Mesodermal cell (in vitro differentiated cells): ENCODE results near the gene RAP1A.

ENCODE experiments used
- H3K27ac ChIP-seq: 2 replicates; pipeline ENCODE4 v1.7.0; 2013; ENCODE audit warnings: mild to moderate bottlenecking, low read depth, low read length, moderate library complexity; ENCODE audit not compliant: severe bottlenecking
- H3K36me3 ChIP-seq: 2 replicates; pipeline ENCODE4 v1.7.1; 2013; ENCODE audit warnings: mild to moderate bottlenecking, low read length, moderate library complexity; ENCODE audit not compliant: control insufficient read depth, insufficient read depth
- H3K4me1 ChIP-seq: one replicate; pipeline ENCODE4 v1.7.1; 2013; ENCODE audit warnings: mild to moderate bottlenecking, low read length; ENCODE audit not compliant: insufficient read depth, control insufficient read depth, poor library complexity, severe bottlenecking
- H3K4me3 ChIP-seq: 2 replicates; pipeline ENCODE4 v1.7.0; 2013; ENCODE audit warnings: low read length, control low read depth, mild to moderate bottlenecking; ENCODE audit not compliant: insufficient read depth, poor library complexity, severe bottlenecking; ENCODE audit errors: extremely low read depth
- H3K9me3 ChIP-seq: 2 replicates; pipeline ENCODE4 v1.7.1; 2013; ENCODE audit warnings: mild to moderate bottlenecking, low read length, moderate library complexity; ENCODE audit not compliant: control insufficient read depth
- WGBS, 2 experiments: methylation state at CpG; one replicate each; pipeline ENCODE4 v1.1.5; 2013; ENCODE audit warnings: missing lambda C conversion rate in 2 of 2; ENCODE audit not compliant: insufficient coverage in 2 of 2; 5-methylcytosine and 5-hydroxymethylcytosine counted together

Gene RAP1A

GRCh38 chr1:111730706-111731105 lies 111.1 kb downstream of the RAP1A start:
- Histone ChIP-seq H3K9me3 (no peaks in the 10 kb centered on the region), H3K4me3 (no peak overlapping the region), H3K36me3 (peaks cover 17% of the 10 kb centered on the region), H3K27ac (no peak overlapping the region), H3K4me1 (peaks cover 21% of the 10 kb centered on the region)
- 100% methylated on average over 1 of the region's 4 CpGs for WGBS, 2 experiments

GRCh38 chr1:111731956-111732355 lies 112.4 kb downstream of the RAP1A start:
- Histone ChIP-seq H3K36me3 (peaks cover 10% of the 10 kb centered on the region), H3K4me1 (peaks cover 30% of the 10 kb centered on the region), H3K9me3 (no peaks in the 10 kb centered on the region), H3K27ac (no peak overlapping the region), H3K4me3 (no peak overlapping the region)
- WGBS, 2 experiments = 82 to 100% methylated on average over 4 of the region's 6 CpGs

- Histone ChIP-seq H3K36me3 (peaks cover 5% of the 10 kb centered on the region), H3K9me3 (no peaks in the 10 kb centered on the region), H3K27ac (peak overlapping the region; percentile 75), H3K4me3 (no peak overlapping the region), H3K4me1 (peaks cover 37% of the 10 kb centered on the region)
- WGBS, 2 experiments = 90 to 95% methylated on average over 7 of the region's 7 CpGs
Measured at GRCh38 chr1:111732718-111733117, 113.1 kb downstream of the RAP1A start.

- Histone ChIP-seq H3K9me3 (no peaks in the 10 kb centered on the region), H3K36me3 (peaks cover 5% of the 10 kb centered on the region), H3K4me3 (no peak overlapping the region), H3K27ac (peak overlapping the region; percentile 75), H3K4me1 (peaks cover 42% of the 10 kb centered on the region)
- 80 to 81% methylated on average over 3 to 6 of the region's 9 CpGs for WGBS, 2 experiments
Measured at GRCh38 chr1:111733183-111733991, 113.8 kb downstream of the RAP1A start.

GRCh38 chr1:111733992-111734341 lies 114.4 kb downstream of the RAP1A start:
- H3K36me3 ChIP-seq = peaks cover 5% of the 10 kb centered on the region

GRCh38 chr1:111734426-111734825 lies 114.8 kb downstream of the RAP1A start:
- Histone ChIP-seq H3K4me3 (no peak overlapping the region), H3K4me1 (peaks cover 42% of the 10 kb centered on the region), H3K9me3 (no peaks in the 10 kb centered on the region), H3K36me3 (peaks cover 5% of the 10 kb centered on the region), H3K27ac (no peak overlapping the region)
- WGBS, 2 experiments = 90 to 93% methylated on average over 3 of the region's 3 CpGs

More at GRCh38 chr1:111733992-111734341, 114.4 kb downstream of the RAP1A start:
- H3K9me3 ChIP-seq = no peaks in the 10 kb centered on the region
- 83 to 98% methylated on average over 3 to 4 of the region's 5 CpGs for WGBS, 2 experiments
- peak overlapping the region; percentile 37 for H3K27ac ChIP-seq
- peaks cover 42% of the 10 kb centered on the region for H3K4me1 ChIP-seq
- no peak overlapping the region for H3K4me3 ChIP-seq

GRCh38 chr1:111734856-111735255 lies 115.3 kb downstream of the RAP1A start:
- 86 to 100% methylated on average over 1 to 2 of the region's 3 CpGs for WGBS, 2 experiments
- Histone ChIP-seq H3K4me3 (no peak overlapping the region), H3K4me1 (peaks cover 41% of the 10 kb centered on the region), H3K27ac (no peak overlapping the region), H3K9me3 (no peaks in the 10 kb centered on the region), H3K36me3 (peaks cover 5% of the 10 kb centered on the region)

GRCh38 chr1:111735321-111735720 lies 115.7 kb downstream of the RAP1A start:
- no peak overlapping the region for H3K27ac ChIP-seq
- H3K4me1 ChIP-seq = peaks cover 36% of the 10 kb centered on the region
- peaks cover 5% of the 10 kb centered on the region for H3K36me3 ChIP-seq
- no peak overlapping the region for H3K4me3 ChIP-seq
- no peaks in the 10 kb centered on the region for H3K9me3 ChIP-seq
- WGBS, 2 experiments = 90 to 96% methylated on average over 1 to 4 of the region's 4 CpGs

- H3K9me3 ChIP-seq = no peaks in the 10 kb centered on the region
- H3K27ac ChIP-seq = no peak overlapping the region
- H3K4me3 ChIP-seq = no peak overlapping the region
- peaks cover 5% of the 10 kb centered on the region for H3K36me3 ChIP-seq
- H3K4me1 ChIP-seq = peaks cover 34% of the 10 kb centered on the region
- 36 to 43% methylated on average over 6 of the region's 8 CpGs for WGBS, 2 experiments
Measured at GRCh38 chr1:111735858-111736544, 116.4 kb downstream of the RAP1A start.

GRCh38 chr1:111736548-111737215 lies 117.1 kb downstream of the RAP1A start:
- 66 to 88% methylated on average over 3 of the region's 4 CpGs for WGBS, 2 experiments
- Histone ChIP-seq H3K4me1 (peaks cover 34% of the 10 kb centered on the region), H3K4me3 (no peak overlapping the region), H3K9me3 (no peaks in the 10 kb centered on the region), H3K36me3 (peaks cover 5% of the 10 kb centered on the region), H3K27ac (no peak overlapping the region)
